Mammary microvascular endothelial cell (primary cell): ENCODE data around the gene DPYSL5. TPM values are rescaled to one million over a fixed set of nuclear protein-coding genes. Genes with fewer than 3 reads are reported as not detected.

ENCODE experiments used
- total RNA-seq: library from RNA; depleted of rRNA; stranded (reverse); fragments of >200 nt; gene quantifications from 2 replicates; pipeline ENCODE4 v1.2.3, GENCODE V29; 2015

Gene DPYSL5
- not detected in 2 replicates for total RNA-seq

GRCh38 chr2:26847655-26848335 is at the start of gene DPYSL5:
Gene DPYSL5 (plus strand): TSS chr2:26848132. CDS start chr2:26898500, 50,368 bp downstream.

GRCh38 chr2:26970244-26970927 is 122.5 kb downstream of the DPYSL5 start, which contains the start of gene MAPRE3:
Gene MAPRE3 (plus strand): TSS chr2:26970637. CDS start chr2:27022219, 51,582 bp downstream.

Other genes starting within 250 kb of the DPYSL5 start
- not detected in 2 replicates for gene CIB4, start 206.8 kb upstream of the DPYSL5 start, total RNA-seq
- gene KCNK3, start 155.4 kb upstream of the DPYSL5 start, total RNA-seq, result not detected in 2 replicates
- gene SLC35F6, start 83.8 kb upstream of the DPYSL5 start, total RNA-seq, result 46.9 and 49.4 TPM in 2 replicates
- 11.5 and 17.0 TPM in 2 replicates for gene CENPA, start 62.1 kb upstream of the DPYSL5 start, total RNA-seq
- gene MAPRE3, start 122.5 kb downstream of the DPYSL5 start, total RNA-seq, result 1.2 and 1.4 TPM in 2 replicates
- 20.1 and 26.9 TPM in 2 replicates for gene TMEM214, start 184.8 kb downstream of the DPYSL5 start, total RNA-seq
- 16.4 and 17.5 TPM in 2 replicates for gene AGBL5, start 203.5 kb downstream of the DPYSL5 start, total RNA-seq
- gene OST4, start 223.5 kb downstream of the DPYSL5 start, total RNA-seq, result 387 and 401 TPM in 2 replicates
- gene EMILIN1, start 230.5 kb downstream of the DPYSL5 start, total RNA-seq, result 7.2 and 11.9 TPM in 2 replicates
- 2.0 TPM in 2 replicates for gene KHK, start 238.6 kb downstream of the DPYSL5 start, total RNA-seq